ENCODE results near the gene BAHD1. TPM values are rescaled to one million over a fixed set of nuclear protein-coding genes. Genes with fewer than 3 reads are reported as not detected.
A peak's percentile ranks its signal among the peaks of the same experiment; 100 is the strongest.
"Not testable (repeated sequence)": the region's sequence is repeated elsewhere in the genome, so short reads cannot be mapped to it uniquely, and the experiment has no call there.

Gene BAHD1
- total and polyA plus RNA-seq, 2 experiments from 2014 or later, result 11.2 to 40.1 TPM

GRCh38 chr15:40452296-40453090 lies 11.7 kb downstream of the BAHD1 start:
- Histone ChIP-seq H3K4me3 (no peak overlapping the region), H3K4me1 (ENCODE audit: insufficient read depth) (peaks cover 48% of the 10 kb centered on the region), H3K79me2 (replicated peaks; ENCODE audit: insufficient read depth) (peaks cover 100% of the 10 kb centered on the region), H3K27ac (ENCODE audit: low read depth) (peak overlapping the region; percentile 69), H2AFZ (no peak overlapping the region), H3F3A (replicated peaks; ENCODE audit: low read depth) (no peaks in the 10 kb centered on the region), H3K27me3 (ENCODE audit: insufficient read depth) (no peaks in the 10 kb centered on the region), H3K9me2 (ENCODE audit: insufficient read depth) (no peaks in the 10 kb centered on the region), H3K36me3 (ENCODE audit: insufficient read depth) (no peaks in the 10 kb centered on the region), H4K20me1 (replicated peaks; ENCODE audit: insufficient read depth) (peaks cover 57% of the 10 kb centered on the region), H3K4me2 (peak overlapping the region; percentile 48)
- TF ChIP-seq ZNF331 (CRISPR knock-in tag; IDR thresholded peaks at IDR 0.05; ENCODE audit: low read depth), result no peak
- TF ChIP-seq EZH2 (IDR thresholded peaks at IDR 0.05; ENCODE audit: low read depth, unreplicated experiment), result no peak
- no peak for TF ChIP-seq EZH2phosphoT487 (IDR thresholded peaks at IDR 0.05; ENCODE audit: unreplicated experiment)
- no peak for TF ChIP-seq ETS1 (IDR thresholded peaks at IDR 0.05)
- TF ChIP-seq ZNF462 (CRISPR knock-in tag; IDR thresholded peaks at IDR 0.05), result no peak
- no peak for TF ChIP-seq NANOG (IDR thresholded peaks at IDR 0.05; ENCODE audit: borderline replicate concordance)
- no peak for TF ChIP-seq CREB1 (CRISPR knock-in tag; IDR thresholded peaks at IDR 0.05; ENCODE audit: low read depth)
- ATAC-seq (peak; percentile 17), DNase-seq (ENCODE audit: low spot score) (no peak)
- H3K9me3 Mint-ChIP-seq, result no peaks in the 10 kb centered on the region
- H3K4me1 Mint-ChIP-seq, result peaks cover 78% of the 10 kb centered on the region
- H3K27ac Mint-ChIP-seq, result peak overlapping the region; percentile 33; the same call in 1 of the 2 replicates
- peak overlapping the region; percentile 32; the same call in 2 of the 3 replicates for H3K4me3 Mint-ChIP-seq
- peaks cover 22% of the 10 kb centered on the region for H3K27me3 Mint-ChIP-seq (ENCODE audit: insufficient read depth, low read depth, poor library complexity)
- peaks cover 20% of the 10 kb centered on the region; the same call in 2 of the 3 replicates for H3K36me3 Mint-ChIP-seq (ENCODE audit: low read depth)

GRCh38 chr15:40453941-40454340 lies 13.2 kb downstream of the BAHD1 start:
- not testable (repeated sequence) for H2AFZ ChIP-seq; ATAC-seq; H3F3A ChIP-seq (replicated peaks; ENCODE audit: low read depth); DNase-seq (ENCODE audit: low spot score); H3K27me3 ChIP-seq (ENCODE audit: insufficient read depth); H3K36me3 ChIP-seq (ENCODE audit: insufficient read depth); H3K4me2 ChIP-seq; H3K4me3 ChIP-seq; H3K27ac ChIP-seq (ENCODE audit: low read depth); H3K9me2 ChIP-seq (ENCODE audit: insufficient read depth); H3K9me3 Mint-ChIP-seq
- Mint-ChIP-seq H3K4me1 (peaks cover 81% of the 10 kb centered on the region), H3K27me3 (ENCODE audit: insufficient read depth, low read depth, poor library complexity) (peaks cover 18% of the 10 kb centered on the region), H3K36me3 (ENCODE audit: low read depth) (peaks cover 11% of the 10 kb centered on the region; the same call in 2 of the 3 replicates), H3K27ac (0 out of 2 replicates have a peak overlapping the region, but pooled peaks have one; percentile 11), H3K4me3 (peak overlapping the region; percentile 20; the same call in 1 of the 3 replicates)
- peaks cover 95% of the 10 kb centered on the region for H3K79me2 ChIP-seq (replicated peaks; ENCODE audit: insufficient read depth)
- peaks cover 48% of the 10 kb centered on the region for H3K4me1 ChIP-seq (ENCODE audit: insufficient read depth)
- H4K20me1 ChIP-seq (replicated peaks; ENCODE audit: insufficient read depth), result peaks cover 53% of the 10 kb centered on the region

Data from GM23338 (cell line).